Kidney (tissue), 14 donors: ENCODE measurements around the gene CLK2. TPM values are rescaled to one million over a fixed set of nuclear protein-coding genes. Genes with fewer than 3 reads are reported as not detected.

ENCODE experiments used
- DNase-seq, 5 donors: peaks; one replicate each; pipeline ENCODE4 v3.0.0-alpha.2; 2013 to 2020
- FAIRE-seq: peaks from 2 replicates; lab custom pipeline; 2012; peaks lifted over from hg19 to GRCh38; lab: Jason Lieb, UNC
- H3K27ac ChIP-seq, 2 donors: one replicate each; pipeline ENCODE4 v1.7.0; 2013; ENCODE audit warnings: low read depth in 2 of 2, low read length in 2 of 2, inconsistent platforms in 1 of 2
- H3K27me3 ChIP-seq: one replicate; pipeline ENCODE4 v1.7.1; 2013; ENCODE audit warnings: low read length, inconsistent platforms; ENCODE audit not compliant: control insufficient read depth, insufficient read depth
- H3K36me3 ChIP-seq, 3 donors: one replicate each; pipeline versions ENCODE4 v1.7.0 to v1.7.1; 2013; ENCODE audit warnings: low read length in 3 of 3, control low read depth in 1 of 3, inconsistent platforms in 1 of 3; ENCODE audit not compliant: insufficient read depth in 3 of 3, control insufficient read depth in 2 of 3
- H3K4me1 ChIP-seq, 3 donors: one replicate each; pipeline versions ENCODE4 v1.7.0 to v1.7.1; 2013; ENCODE audit warnings: low read length in 3 of 3, inconsistent platforms in 1 of 3, low read depth in 1 of 3; ENCODE audit not compliant: control insufficient read depth in 2 of 3, insufficient read depth in 2 of 3
- H3K4me3 ChIP-seq, 3 donors: one replicate each; pipeline versions ENCODE4 v1.7.0 to v1.8.1; 2013; ENCODE audit warnings: low read length in 3 of 3, control low read depth in 1 of 3, inconsistent platforms in 1 of 3
- H3K9ac ChIP-seq, 3 donors: one replicate each; pipeline versions ENCODE4 v1.7.0 to v1.7.1; 2013; ENCODE audit warnings: low read length in 3 of 3, control low read depth in 1 of 3, inconsistent platforms in 1 of 3
- H3K9me3 ChIP-seq, 3 donors: one replicate each; pipeline versions ENCODE4 v1.7.0 to v1.7.1; 2013; ENCODE audit warnings: low read length in 3 of 3, control low read depth in 1 of 3, inconsistent platforms in 1 of 3; ENCODE audit not compliant: control insufficient read depth in 2 of 3, insufficient read depth in 1 of 3
- CTCF ChIP-seq: IDR thresholded peaks from 3 replicates; pipeline ENCODE4 v1.5.1; 2012; ENCODE audit warnings: mild to moderate bottlenecking, moderate library complexity, borderline replicate concordance; ENCODE audit not compliant: insufficient read depth; ENCODE audit errors: extremely low read depth
- intact Hi-C: fragments of 100-400 bp; cut with DNase I; formaldehyde crosslinking; loops from one replicate; pipeline ENCODE4 v1.11.1; 2022
- polyA plus RNA-seq: library from polyadenylated mRNA; stranded (reverse); fragments of 350-450 nt; fragmentation: Illumina TruSeq; extraction: RNeasy Lipid Tissue Mini Kit (QIAGEN cat#74804); gene quantifications from one replicate; pipeline ENCODE4 v1.2.3, GENCODE V29; 2014; ENCODE audit warnings: low read depth, low replicate concordance; ENCODE audit not compliant: insufficient read depth
- total RNA-seq: library from RNA; stranded (reverse); fragmentation: NEBNext Ultra II Directional; extraction: Animal tissue kit (Norgen Biotek cat#: 25700); gene quantifications from one replicate; pipeline ENCODE4 v1.2.1, GENCODE V29; 2021
- donor health status: control.
- donor health status: control.
- donor health status: control.
- donor health status: control.
- donor health status: control.
- donor health status: DM: yes; HTN: yes; CAD: no.
- donor health status: Normal renal cell carcinoma (clear cell type).

The CLK2 gene
- total and polyA plus RNA-seq, 2 donors from 2014 or later, result 28.9 to 59.7 TPM

- no peak for DNase-seq
- H3K9ac ChIP-seq, result no peak overlapping the region
- H3K4me1 ChIP-seq, result no peaks in the 10 kb centered on the region
- peaks cover 19% of the 10 kb centered on the region for H3K27me3 ChIP-seq
- no peak for TF ChIP-seq CTCF
- intact Hi-C loops, result no loop called here
- no peaks in the 10 kb centered on the region for H3K9me3 ChIP-seq
- no peak overlapping the region for H3K4me3 ChIP-seq
- H3K36me3 ChIP-seq, result no peaks in the 10 kb centered on the region
- FAIRE-seq, result no peak
- no peak overlapping the region for H3K27ac ChIP-seq
Measured at GRCh38 chr1:155296661-155297060, 23.4 kb upstream of the CLK2 start.

DNA sequence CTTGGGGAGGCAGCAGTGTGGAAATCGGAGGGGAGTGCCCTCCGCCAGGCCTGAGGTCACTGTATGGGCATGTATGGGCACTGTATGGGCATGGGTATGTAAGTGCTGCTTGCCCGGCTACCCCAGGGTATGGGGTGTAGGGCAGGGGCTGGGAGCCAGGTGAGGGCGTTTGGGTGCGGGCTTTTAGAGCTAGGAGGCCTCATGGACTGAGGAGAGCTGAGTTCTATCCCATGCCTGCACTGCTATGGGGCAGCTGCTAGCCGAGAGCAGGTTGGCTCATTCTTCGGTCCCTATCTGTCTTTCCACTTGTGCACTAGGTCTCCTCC lies 22.6 kb upstream of the CLK2 start:
- no peak overlapping the region for H3K4me3 ChIP-seq
- TF ChIP-seq CTCF, result no peak
- peaks cover 19% of the 10 kb centered on the region for H3K27me3 ChIP-seq
- intact Hi-C loops, result no loop called here
- no peaks in the 10 kb centered on the region for H3K4me1 ChIP-seq
- no peaks in the 10 kb centered on the region for H3K36me3 ChIP-seq
- H3K9me3 ChIP-seq, result no peaks in the 10 kb centered on the region
- no peak for DNase-seq
- no peak for FAIRE-seq
- no peak overlapping the region for H3K27ac ChIP-seq
- no peak overlapping the region for H3K9ac ChIP-seq

DNA sequence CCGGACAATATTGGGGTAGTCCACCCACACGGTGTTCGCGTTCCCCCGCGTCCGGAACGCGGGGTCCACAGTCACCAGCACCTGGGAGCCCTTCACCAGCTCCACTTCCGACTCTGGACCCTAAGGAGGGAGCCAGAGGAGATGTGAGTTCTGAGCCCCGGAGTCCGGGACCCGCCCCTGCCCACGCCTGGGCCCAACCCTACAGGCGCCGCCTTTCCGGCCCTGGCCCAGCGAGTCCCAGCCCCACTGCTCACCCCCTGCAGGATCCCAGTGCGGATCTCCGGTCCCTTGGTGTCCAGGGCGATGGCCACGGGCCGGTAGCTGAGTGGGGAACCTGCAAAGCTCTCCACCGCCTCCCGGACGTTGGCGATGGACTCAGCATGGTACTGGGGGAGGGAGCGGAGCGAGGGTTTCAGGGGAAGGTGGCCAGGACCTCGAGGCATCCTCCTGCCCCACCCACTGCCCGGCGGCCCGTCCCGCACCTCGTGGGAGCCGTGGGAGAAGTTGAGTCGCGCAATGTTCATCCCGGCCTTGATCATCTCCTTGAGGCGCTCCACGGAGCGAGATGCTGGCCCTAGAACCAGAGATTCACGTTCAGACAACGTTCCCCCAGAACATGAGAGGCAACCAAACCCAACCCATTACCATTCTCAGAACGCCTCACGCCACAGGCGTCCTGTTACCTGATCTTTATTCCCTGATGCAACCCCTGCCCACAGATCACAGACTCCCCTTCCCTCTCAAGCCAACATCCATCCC lies 22.1 kb upstream of the CLK2 start:
- no peak overlapping the region for H3K9ac ChIP-seq
- intact Hi-C loops, result no loop called here
- FAIRE-seq (no peak), DNase-seq (no peak)
- no peaks in the 10 kb centered on the region for H3K36me3 ChIP-seq
- H3K9me3 ChIP-seq, result no peaks in the 10 kb centered on the region
- H3K27me3 ChIP-seq, result peaks cover 19% of the 10 kb centered on the region
- no peak overlapping the region for H3K4me3 ChIP-seq
- TF ChIP-seq CTCF, result no peak
- H3K27ac ChIP-seq, result no peak overlapping the region
- H3K4me1 ChIP-seq, result no peaks in the 10 kb centered on the region
